Measurements from ENCODE around the gene IHH. TPM values are rescaled to one million over a fixed set of nuclear protein-coding genes. Genes with fewer than 3 reads are reported as not detected.
A peak's percentile ranks its signal among the peaks of the same experiment; 100 is the strongest.

Gene IHH
- total RNA-seq, 2 donors from 2014 or later = 0.28 to 0.29 TPM

DNA sequence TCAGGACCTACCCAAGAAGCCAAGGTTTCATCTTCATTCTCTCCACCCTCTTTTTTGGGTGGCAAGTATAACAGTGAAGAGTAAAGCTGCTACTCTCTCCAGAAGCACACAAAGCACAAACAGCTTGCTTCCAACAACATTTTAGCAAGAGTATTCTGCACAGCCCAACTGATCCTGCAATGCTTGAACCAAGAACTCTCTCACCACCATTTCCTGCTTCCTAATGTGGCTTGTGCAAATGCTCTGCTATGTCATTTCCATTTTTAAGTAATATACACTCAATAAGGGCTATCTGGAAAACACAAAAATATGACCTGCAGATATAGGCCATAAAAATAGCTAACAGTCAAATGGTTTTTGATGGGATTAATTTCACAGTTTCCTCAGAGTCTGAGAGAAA is 24.1 kb upstream of the IHH start:
- Mint-ChIP-seq H3K27ac (no peak overlapping the region), H3K36me3 (ENCODE audit: low read depth) (peaks cover 8% of the 10 kb centered on the region), H3K27me3 (no peaks in the 10 kb centered on the region), H3K9me3 (no peaks in the 10 kb centered on the region), H3K4me1 (peaks cover 5% of the 10 kb centered on the region), H3K4me3 (no peak overlapping the region)
- ATAC-seq (replicated peaks) = no peak

DNA sequence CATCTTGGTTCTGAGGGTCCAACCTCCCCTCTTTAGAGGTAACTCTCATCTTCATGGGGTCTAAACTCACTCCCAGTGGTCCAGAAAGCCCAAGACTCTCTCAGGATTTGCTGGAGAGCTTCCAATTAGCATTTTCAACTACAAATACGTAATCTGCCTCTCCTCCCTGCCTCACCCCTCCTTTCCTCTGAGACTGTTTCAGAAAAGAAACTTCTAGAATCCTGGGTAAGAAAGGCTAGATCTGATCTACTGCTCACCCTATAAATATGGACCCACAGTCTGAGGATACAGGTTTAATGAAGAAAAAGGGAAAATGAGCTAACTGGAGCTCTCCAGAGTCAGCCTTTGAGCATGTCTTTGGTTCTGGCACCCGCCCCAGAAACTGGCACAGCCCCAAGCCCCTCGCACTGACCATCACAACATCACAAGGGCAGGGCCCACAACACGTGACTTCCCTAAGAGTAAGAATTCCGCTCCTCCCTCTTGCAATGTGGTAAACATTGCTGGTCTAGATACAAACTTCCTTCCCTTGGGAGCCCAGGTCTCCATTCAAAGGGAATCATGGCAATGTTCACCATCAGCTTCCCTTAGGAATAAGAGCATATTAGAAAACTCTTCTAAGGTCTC is 21.7 kb upstream of the IHH start:
- H3K9me3 Mint-ChIP-seq = no peaks in the 10 kb centered on the region
- no peak for ATAC-seq (replicated peaks)
- no peak overlapping the region for H3K4me3 Mint-ChIP-seq
- no peak overlapping the region for H3K27ac Mint-ChIP-seq
- peaks cover 7% of the 10 kb centered on the region for H3K36me3 Mint-ChIP-seq (ENCODE audit: low read depth)
- H3K27me3 Mint-ChIP-seq = no peaks in the 10 kb centered on the region
- peaks cover 3% of the 10 kb centered on the region for H3K4me1 Mint-ChIP-seq

DNA sequence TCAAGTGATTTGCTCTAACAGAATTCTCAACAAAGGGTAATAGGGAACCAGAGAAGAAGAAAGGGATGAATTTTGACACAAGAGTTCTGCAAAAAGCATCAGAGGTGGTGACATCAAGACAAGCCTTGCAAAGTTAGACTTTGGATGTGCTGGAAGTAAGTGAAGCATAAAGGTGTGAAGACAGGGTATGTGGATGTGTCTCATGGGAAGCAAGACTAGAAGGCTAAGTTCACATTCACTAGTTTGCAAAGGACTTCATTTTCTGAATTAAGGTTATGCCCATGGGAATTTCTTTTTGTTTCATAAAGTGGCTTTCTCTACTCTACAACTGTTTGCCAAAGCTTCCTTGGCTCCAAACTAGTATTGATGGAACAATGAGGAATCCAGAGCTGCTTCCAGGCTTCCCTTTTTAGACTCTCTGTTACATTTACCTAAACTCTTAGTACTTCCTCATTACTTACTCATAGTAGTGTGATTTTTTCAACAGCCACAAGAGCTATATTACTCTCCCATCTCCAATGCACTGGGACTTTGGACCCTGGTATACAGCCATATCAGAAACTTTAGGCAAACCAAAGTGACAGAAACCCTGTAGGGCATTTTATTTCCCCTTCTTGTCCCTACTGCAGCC is 21.1 kb upstream of the IHH start:
- Mint-ChIP-seq H3K36me3 (ENCODE audit: low read depth) (peaks cover 14% of the 10 kb centered on the region), H3K4me3 (no peak overlapping the region), H3K27me3 (no peaks in the 10 kb centered on the region), H3K4me1 (no peaks in the 10 kb centered on the region), H3K9me3 (no peaks in the 10 kb centered on the region), H3K27ac (no peak overlapping the region)
- no peak for ATAC-seq (replicated peaks)

DNA sequence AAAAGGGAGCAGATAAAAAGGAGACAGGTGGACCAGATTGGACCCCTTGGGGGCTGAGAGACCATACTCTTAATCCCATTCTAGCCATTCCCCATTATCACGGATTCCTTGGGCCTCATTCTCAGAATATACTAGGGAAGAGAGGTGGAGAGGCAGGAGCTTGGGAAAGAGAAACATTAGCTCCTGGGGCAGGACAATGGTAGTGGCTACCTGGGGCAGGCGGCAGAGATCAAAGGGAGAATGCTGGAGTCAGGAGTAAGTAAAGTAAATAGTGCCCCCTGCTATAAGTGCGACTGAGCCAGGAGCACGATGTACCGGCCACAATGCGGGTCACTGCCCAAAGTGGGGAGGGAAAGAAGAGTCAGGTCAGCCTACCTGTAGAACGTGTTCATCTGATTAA is 20.4 kb upstream of the IHH start:
- no peak overlapping the region for H3K27ac Mint-ChIP-seq

DNA sequence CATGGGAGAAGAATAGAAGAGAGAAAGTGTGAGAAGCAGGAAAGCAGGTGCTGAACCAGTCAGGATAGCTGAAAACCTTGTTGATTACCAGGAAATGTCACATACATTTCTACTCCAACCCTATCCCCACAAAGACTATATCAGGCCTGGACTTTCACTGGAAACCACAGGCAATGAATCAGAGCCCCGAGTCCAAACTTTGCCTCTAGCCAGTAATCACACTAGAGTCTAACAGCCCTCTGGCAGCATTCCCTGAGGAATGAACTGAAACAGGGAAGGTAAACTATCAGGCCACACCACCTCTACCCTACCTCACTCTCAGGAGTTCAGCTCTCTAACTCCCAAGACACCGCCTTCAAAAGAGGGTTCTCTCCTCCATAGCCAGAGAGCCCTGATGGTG is 18.7 kb upstream of the IHH start:
- H3K36me3 Mint-ChIP-seq (ENCODE audit: low read depth) = peaks cover 38% of the 10 kb centered on the region
- ATAC-seq (replicated peaks) = no peak
- no peak overlapping the region for H3K27ac Mint-ChIP-seq
- H3K9me3 Mint-ChIP-seq = no peaks in the 10 kb centered on the region
- no peaks in the 10 kb centered on the region for H3K4me1 Mint-ChIP-seq
- no peaks in the 10 kb centered on the region for H3K27me3 Mint-ChIP-seq
- no peak overlapping the region for H3K4me3 Mint-ChIP-seq

More for the DNA sequence above, 20.4 kb upstream of the IHH start:
- Mint-ChIP-seq H3K27me3 (no peaks in the 10 kb centered on the region), H3K4me1 (no peaks in the 10 kb centered on the region), H3K4me3 (no peak overlapping the region), H3K9me3 (no peaks in the 10 kb centered on the region), H3K36me3 (ENCODE audit: low read depth) (peaks cover 21% of the 10 kb centered on the region)
- no peak for ATAC-seq (replicated peaks)

DNA sequence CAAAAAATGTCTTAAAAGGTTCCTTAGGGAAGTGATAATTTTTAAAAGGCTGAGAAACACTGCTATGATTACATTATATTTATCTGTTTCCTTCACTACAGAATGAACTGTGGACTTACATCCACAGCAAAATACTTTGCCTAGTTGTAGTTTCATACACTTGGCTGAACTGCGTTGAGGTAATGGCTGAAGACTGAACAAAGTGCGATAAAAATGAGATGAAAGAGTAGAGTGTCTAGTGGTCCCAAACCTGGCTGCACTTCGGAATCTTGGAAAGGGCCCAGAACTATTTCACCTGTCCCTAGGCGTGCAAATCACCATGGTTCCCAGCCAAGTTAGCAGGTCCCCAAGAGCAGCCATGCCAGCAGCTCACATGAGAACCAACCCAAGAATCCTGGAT is 18.2 kb upstream of the IHH start:
- no peaks in the 10 kb centered on the region for H3K9me3 Mint-ChIP-seq
- H3K36me3 Mint-ChIP-seq (ENCODE audit: low read depth) = peaks cover 42% of the 10 kb centered on the region
- H3K27me3 Mint-ChIP-seq = no peaks in the 10 kb centered on the region
- H3K4me3 Mint-ChIP-seq = no peak overlapping the region
- H3K4me1 Mint-ChIP-seq = no peaks in the 10 kb centered on the region
- H3K27ac Mint-ChIP-seq = no peak overlapping the region
- ATAC-seq (replicated peaks) = no peak

DNA sequence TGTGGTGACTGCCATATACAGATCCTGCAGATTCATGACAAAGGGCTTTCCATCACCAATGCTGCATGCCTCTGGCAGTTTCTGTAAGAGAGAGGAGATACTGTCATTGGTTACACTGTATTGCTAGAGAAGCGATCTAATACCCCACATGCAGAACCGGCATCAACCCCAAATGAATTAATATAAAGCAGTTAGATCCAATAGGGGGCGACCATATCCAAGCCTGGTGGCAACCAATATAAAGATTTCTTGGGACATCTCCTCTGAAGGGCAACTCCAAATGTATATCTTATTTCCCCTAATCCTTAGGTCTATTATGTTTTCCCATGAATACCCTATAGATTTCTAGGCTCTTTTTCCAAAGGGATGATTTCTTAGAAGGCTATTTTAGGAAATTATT is 17.4 kb upstream of the IHH start:
- Mint-ChIP-seq H3K4me1 (no peaks in the 10 kb centered on the region), H3K9me3 (no peaks in the 10 kb centered on the region), H3K27me3 (no peaks in the 10 kb centered on the region), H3K4me3 (no peak overlapping the region), H3K27ac (no peak overlapping the region), H3K36me3 (ENCODE audit: low read depth) (peaks cover 43% of the 10 kb centered on the region)
- ATAC-seq (replicated peaks) = no peak

DNA sequence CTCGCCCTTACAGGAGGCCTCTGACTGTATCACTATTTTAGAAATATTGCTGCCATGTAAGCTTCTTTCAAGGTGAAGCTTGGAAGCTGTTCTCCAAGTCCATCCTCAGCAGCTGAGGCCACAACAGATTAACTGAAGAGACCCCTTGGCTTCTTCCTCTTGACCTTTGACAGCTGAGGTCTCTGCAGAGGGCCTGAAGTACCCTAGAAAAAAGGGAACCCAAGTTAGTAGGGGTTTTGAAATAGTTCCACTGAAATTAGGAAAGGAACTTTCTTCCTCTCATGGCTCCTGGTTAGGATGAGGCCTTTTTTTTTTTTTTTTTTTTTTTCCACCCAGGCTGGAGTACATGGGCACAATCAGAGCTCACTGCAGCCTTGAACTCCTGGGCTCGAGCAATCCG is 15.5 kb upstream of the IHH start:
- ATAC-seq (replicated peaks) = no peak
- Mint-ChIP-seq H3K27me3 (no peaks in the 10 kb centered on the region), H3K27ac (no peak overlapping the region), H3K4me3 (no peak overlapping the region), H3K9me3 (no peaks in the 10 kb centered on the region), H3K4me1 (no peaks in the 10 kb centered on the region), H3K36me3 (ENCODE audit: low read depth) (peaks cover 43% of the 10 kb centered on the region)

DNA sequence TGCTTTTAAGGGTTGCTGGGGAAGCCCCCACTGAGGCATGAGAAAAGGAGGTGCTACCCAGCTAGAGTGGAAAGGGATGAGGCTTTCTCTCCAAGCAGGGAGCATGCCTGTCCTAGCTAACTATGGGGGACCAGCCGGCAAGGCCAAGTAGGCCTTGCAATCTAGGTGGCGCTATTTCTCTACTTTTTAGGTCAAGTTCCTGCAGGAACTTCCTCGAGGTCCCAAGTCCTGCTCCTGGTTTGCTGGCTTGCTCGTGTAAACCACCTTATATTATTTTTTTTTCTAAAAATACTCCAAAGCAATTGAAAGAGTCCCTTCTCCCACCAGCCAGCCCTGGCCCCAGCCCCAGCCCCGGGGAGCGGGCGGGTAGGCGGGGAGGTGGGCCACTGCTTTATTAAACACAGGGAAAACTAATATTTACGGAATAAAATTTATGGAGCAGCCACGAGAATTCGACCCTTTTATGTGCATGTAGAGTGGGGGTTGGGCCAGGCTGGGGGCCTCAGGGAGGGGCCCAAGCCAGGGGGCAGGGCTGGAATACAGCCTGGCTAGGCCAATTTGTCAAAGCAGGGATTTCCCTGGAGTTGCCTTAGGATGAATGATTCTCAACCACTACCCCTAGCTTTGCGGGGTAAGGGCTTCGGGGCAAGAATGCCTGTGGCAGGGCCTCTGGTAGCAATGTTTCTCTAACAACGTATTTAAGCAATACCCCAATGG is 12.8 kb upstream of the IHH start:
- Mint-ChIP-seq H3K9me3 (no peaks in the 10 kb centered on the region), H3K4me3 (no peak overlapping the region), H3K36me3 (ENCODE audit: low read depth) (peaks cover 43% of the 10 kb centered on the region), H3K4me1 (no peaks in the 10 kb centered on the region), H3K27me3 (no peaks in the 10 kb centered on the region), H3K27ac (no peak overlapping the region)
- ATAC-seq (replicated peaks) = no peak

DNA sequence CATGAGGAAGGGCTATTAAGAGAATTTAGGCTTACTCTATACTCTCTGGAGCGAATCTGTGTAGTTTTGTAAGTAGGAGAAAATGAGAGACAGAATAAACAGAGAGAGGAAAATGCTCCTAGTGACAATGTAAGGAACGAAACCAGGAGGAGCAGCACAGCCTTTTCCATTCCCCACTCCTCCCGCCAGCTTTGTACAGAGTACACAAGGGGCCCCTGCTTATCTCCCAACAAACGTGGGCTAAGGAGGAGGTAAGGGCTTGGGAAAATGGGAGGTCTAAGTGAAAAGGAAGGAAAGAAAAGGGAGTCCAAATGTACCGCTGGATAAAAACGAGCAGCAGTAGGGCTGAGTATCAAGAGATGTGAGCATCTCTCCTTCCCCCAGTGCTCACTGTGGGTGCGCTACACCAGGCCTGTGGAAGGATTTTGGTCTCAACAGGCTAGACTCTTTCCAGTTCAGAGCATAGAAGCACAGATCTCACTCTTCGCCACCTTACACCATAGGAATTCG is 12.1 kb upstream of the IHH start:
- ATAC-seq (replicated peaks) = no peak
- Mint-ChIP-seq H3K27me3 (no peaks in the 10 kb centered on the region), H3K9me3 (no peaks in the 10 kb centered on the region), H3K36me3 (ENCODE audit: low read depth) (peaks cover 36% of the 10 kb centered on the region), H3K4me3 (no peak overlapping the region), H3K27ac (no peak overlapping the region), H3K4me1 (no peaks in the 10 kb centered on the region)

DNA sequence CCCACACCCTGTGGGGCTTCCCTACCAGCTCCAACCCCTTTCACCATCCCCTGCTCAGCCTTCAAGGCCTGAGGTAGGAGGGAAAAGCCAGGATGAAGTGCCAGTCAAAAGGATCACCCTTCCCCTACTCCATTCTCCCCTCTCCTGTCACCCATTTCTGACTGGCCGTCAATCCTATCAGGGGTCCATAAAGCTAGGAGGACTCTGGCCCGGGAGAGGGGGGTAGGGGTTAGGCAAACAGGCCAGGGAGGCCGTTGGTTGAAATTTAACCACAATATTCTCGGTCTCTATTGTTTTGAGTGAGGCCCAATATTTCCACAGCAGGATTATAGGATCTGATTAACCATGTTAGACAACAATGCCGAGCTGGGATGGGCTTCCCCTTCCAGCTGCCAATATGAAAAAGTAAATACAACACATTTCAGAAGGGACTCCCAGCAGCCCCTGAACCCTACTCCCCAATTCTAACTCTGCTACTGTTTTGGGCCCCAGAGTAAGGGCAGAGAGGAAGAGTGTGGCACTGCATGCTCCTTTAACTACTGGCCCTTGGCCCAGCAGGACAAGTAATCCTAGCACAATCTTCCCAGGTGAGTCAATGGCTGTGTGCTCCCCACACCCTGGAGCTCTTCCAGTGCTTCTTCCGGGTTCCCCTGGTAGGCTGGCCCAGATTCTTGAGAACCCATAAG is 10.6 kb upstream of the IHH start:
- Mint-ChIP-seq H3K9me3 (no peaks in the 10 kb centered on the region), H3K27ac (peak overlapping the region; percentile 56), H3K36me3 (ENCODE audit: low read depth) (peaks cover 24% of the 10 kb centered on the region), H3K27me3 (no peaks in the 10 kb centered on the region), H3K4me3 (no peak overlapping the region), H3K4me1 (no peaks in the 10 kb centered on the region)
- ATAC-seq (replicated peaks) = no peak

DNA sequence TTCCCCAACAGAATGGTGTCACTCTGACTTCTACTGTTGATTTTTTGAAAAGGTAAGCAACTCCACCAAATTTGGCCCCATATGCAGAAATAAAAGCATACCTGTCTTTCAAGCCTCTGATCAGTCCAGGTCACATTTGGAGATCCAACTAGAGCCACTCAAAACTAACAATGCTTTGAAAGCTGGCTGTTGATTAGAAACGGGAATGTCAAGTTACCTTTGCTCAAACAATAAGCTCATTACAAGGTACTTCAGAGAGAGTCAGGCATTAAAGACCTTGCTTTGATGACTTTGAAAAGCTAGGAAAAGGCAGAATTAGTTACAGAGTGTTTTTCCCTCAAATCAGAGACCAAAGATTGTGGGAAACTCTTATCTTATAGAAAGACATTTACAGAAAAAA is 4.8 kb upstream of the IHH start:
- no peak overlapping the region for H3K27ac Mint-ChIP-seq
- peaks cover 27% of the 10 kb centered on the region for H3K27me3 Mint-ChIP-seq
- H3K9me3 Mint-ChIP-seq = no peaks in the 10 kb centered on the region
- H3K4me1 Mint-ChIP-seq = no peaks in the 10 kb centered on the region
- no peak for ATAC-seq (replicated peaks)
- no peaks in the 10 kb centered on the region for H3K36me3 Mint-ChIP-seq (ENCODE audit: low read depth)
- H3K4me3 Mint-ChIP-seq = no peak overlapping the region

DNA sequence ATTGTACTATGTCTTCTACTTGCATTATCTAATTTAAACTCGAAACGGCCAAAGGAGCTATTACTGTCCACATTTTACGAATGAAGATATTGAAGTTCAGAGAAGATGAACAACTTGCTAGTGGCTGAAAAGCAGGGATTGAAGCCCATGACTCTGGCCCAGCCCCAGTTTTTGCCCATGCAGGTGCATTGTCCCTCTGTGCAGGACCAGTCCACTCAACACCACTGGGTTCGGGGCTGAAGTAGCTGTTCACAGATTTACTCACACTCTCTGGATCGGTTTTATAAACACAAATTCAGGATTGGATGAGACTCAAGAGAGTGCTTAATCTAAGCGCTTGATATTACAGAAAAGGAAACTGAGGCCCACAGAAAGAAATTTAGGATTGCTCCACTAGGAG is 1.4 kb upstream of the IHH start:
- no peak for ATAC-seq (replicated peaks)
- Mint-ChIP-seq H3K9me3 (no peaks in the 10 kb centered on the region), H3K4me3 (no peak overlapping the region), H3K36me3 (ENCODE audit: low read depth) (no peaks in the 10 kb centered on the region), H3K27me3 (peaks cover 42% of the 10 kb centered on the region), H3K27ac (no peak overlapping the region), H3K4me1 (peaks cover 3% of the 10 kb centered on the region)

DNA sequence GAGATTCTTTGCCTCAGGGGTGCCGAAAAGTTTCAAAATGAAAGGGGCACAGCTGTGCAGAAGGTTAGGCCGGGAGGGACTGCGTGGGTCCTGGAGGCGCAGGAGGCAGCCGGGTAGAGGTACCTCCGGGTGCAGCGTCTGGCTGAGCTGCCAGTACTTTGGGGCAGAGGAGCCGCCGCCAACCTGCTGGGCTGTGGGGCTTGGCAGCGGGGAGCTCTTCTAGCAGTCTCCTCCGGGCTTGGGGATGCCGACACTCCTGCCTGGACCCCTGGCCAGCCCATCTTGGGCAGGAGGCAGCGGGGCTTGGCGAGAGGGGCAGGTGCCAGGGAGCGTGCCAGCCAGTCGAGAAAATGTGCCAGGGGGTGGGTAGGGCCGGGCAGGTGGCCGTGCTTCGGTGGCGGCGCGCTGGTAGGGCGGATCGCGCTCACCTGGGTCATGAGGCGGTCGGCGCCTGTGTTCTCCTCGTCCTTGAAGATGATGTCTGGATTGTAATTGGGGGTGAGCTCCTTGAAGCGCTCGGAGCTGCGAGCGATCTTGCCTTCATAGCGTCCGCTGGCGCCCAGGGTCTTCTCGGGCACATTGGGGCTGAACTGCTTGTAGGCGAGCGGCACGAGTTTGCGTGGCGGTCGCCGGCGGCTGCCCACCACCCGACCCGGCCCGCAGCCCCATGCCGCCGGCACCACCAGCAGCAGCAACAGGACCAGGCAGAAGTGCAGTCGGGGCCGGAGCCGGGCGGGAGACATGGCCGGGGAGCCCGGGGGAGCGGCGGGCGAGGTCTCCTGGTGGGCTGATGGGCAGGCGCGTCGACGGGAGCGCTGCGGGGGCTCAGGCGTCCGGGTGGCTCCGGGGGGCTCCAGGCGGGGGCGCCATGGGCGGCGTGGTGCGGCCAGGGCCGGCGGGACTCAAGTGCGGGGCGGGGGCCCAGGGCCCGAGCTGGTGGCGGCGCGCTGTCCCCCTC is 717 bp downstream of the IHH start:
- H3K4me1 Mint-ChIP-seq = peaks cover 3% of the 10 kb centered on the region
- no peaks in the 10 kb centered on the region for H3K9me3 Mint-ChIP-seq
- peak overlapping the region; percentile 31 for H3K4me3 Mint-ChIP-seq
- ATAC-seq (replicated peaks) = no peak
- H3K27me3 Mint-ChIP-seq = peaks cover 51% of the 10 kb centered on the region
- H3K36me3 Mint-ChIP-seq (ENCODE audit: low read depth) = no peaks in the 10 kb centered on the region
- H3K27ac Mint-ChIP-seq = no peak overlapping the region
